ACC112 (cell line): ENCODE measurements around the gene MFSD12.

Experiments used
- H2AFZ ChIP-seq: fragments of 200-600 bp; sonication (generic); one replicate; pipeline ENCODE4 v1.6.0; 2017; ENCODE audit warnings: antibody characterized with exemption, low read length; ENCODE audit not compliant: unreplicated experiment
- H3K27ac ChIP-seq: fragments of 200-600 bp; sonication (generic); 2 replicates; pipeline ENCODE4 v1.5.1; 2014; ENCODE audit warnings: low read depth, mild to moderate bottlenecking, antibody characterized with exemption, low read length, moderate library complexity
- H3K27me3 ChIP-seq: fragments of 200-600 bp; sonication (generic); 2 replicates; pipeline ENCODE4 v1.6.1; 2014; ENCODE audit warnings: mild to moderate bottlenecking, antibody characterized with exemption, low read length, moderate library complexity, mixed read lengths; ENCODE audit not compliant: insufficient read depth
- H3K36me3 ChIP-seq: fragments of 200-600 bp; sonication (generic); 2 replicates; pipeline ENCODE4 v1.6.1; 2016; ENCODE audit warnings: mild to moderate bottlenecking, antibody characterized with exemption, low read length, moderate library complexity, mixed read lengths; ENCODE audit not compliant: insufficient read depth
- H3K4me1 ChIP-seq: fragments of 200-600 bp; sonication (generic); one replicate; pipeline ENCODE4 v1.6.1; 2016; ENCODE audit warnings: low read length, mixed read lengths; ENCODE audit not compliant: insufficient read depth, unreplicated experiment, control insufficient read depth
- H3K4me3 ChIP-seq: fragments of 200-600 bp; sonication (generic); 2 replicates; pipeline ENCODE4 v1.5.1; 2014; ENCODE audit warnings: mild to moderate bottlenecking, low read depth, low read length
- H3K79me2 ChIP-seq: fragments of 200-600 bp; sonication (generic); one replicate; pipeline ENCODE4 v1.6.0; 2016; ENCODE audit warnings: low read length; ENCODE audit not compliant: control insufficient read depth, unreplicated experiment, insufficient read depth

Gene MFSD12

GRCh38 chr19:3503036-3503572 is 54.3 kb downstream of the MFSD12 start:
- H3K36me3 ChIP-seq, result no peaks in the 10 kb centered on the region
- peaks cover 36% of the 10 kb centered on the region for H3K79me2 ChIP-seq
- H3K4me3 ChIP-seq, result no peak overlapping the region
- peaks cover 5% of the 10 kb centered on the region for H3K4me1 ChIP-seq
- no peaks in the 10 kb centered on the region for H3K27me3 ChIP-seq
- no peak overlapping the region for H3K27ac ChIP-seq
- no peak overlapping the region for H2AFZ ChIP-seq

GRCh38 chr19:3501780-3502179 is 55.6 kb downstream of the MFSD12 start:
- Histone ChIP-seq H3K79me2 (peaks cover 30% of the 10 kb centered on the region), H3K27ac (no peak overlapping the region), H3K36me3 (no peaks in the 10 kb centered on the region), H2AFZ (no peak overlapping the region), H3K4me3 (no peak overlapping the region), H3K27me3 (no peaks in the 10 kb centered on the region), H3K4me1 (no peaks in the 10 kb centered on the region)

DNA sequence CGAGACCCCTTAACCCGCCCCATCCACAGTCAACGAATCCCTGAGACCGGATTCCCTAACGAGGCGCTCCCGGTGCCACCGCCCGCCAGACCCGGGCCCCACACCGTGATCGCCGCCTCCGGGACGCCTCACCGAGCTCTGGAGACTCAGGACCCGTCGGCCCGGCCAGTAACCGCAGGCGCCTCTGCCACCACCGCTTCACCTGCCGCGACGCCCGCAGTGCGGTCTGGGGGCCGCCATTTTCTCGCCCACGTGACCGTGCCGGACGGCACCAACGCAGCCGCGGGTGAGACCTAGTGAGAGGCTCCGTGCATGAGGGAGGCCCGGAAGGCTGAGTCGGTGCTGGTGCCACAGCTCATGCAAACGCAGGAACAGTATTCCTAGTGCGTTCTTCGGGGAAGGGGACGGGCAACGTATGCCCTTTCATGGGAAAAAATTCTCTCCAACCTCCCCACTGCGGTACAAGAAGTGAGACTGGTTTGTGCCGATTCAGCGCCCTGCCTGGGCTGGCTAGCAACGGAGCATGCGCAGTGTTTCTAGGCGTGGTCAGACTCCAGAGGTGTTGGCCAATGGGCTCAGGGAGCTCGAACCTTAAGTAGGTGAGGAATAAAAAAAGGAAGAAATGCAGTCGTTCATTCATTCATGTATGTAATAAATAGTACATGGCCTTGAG is 56.8 kb downstream of the MFSD12 start, which contains the start of gene DOHH:
Gene DOHH (minus strand): TSS at position 246 of the 673 bp plus-strand sequence. CDS start 3,860 bp downstream, outside the sequence.
- H3K27me3 ChIP-seq, result no peaks in the 10 kb centered on the region

DNA sequence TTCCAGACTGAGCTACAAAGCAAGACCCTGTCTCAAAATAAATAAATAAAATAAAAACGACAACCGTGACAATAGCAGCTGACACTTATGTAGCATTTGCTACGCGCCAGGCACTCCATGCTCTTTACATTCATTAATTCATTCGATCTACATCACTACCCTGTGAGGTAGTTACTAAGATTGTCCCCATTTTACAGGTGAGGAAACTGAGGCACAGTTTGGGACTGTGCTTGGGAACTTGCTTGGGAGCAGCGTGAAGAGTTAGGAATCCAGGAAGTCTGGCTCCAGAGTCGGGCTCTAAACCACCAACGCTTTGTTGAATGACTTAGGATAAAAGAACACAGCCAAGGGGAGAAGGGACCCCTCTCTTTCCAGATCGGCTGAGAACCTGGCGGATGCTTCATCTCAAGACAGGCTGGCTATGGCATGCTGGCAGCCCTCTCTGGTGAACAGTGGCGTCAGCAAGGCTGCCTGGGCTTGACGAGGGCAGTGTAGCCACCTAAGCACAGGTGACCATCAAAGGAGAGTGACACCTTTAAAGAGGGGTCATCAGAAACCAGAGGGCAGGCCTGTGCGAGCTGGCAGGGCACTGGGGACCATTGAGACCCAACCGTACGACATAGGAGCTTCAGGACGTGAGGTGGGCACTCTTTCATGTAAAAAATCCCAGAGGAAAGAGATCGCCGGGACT is 57.5 kb downstream of the MFSD12 start:
- H3K36me3 ChIP-seq, result no peaks in the 10 kb centered on the region
- peak overlapping the region; percentile 90 for H3K27ac ChIP-seq
- peak overlapping the region; percentile 83 for H2AFZ ChIP-seq
- peak overlapping the region; percentile 95 for H3K4me3 ChIP-seq
- no peaks in the 10 kb centered on the region for H3K4me1 ChIP-seq
- peaks cover 24% of the 10 kb centered on the region for H3K79me2 ChIP-seq
- no peaks in the 10 kb centered on the region for H3K27me3 ChIP-seq

More for the DNA sequence above, 56.8 kb downstream of the MFSD12 start, which contains the start of gene DOHH:
- H3K27ac ChIP-seq, result peak within 1 kb of the TSS; percentile 90
- peak within 1 kb of the TSS; percentile 95 for H3K4me3 ChIP-seq
- H3K79me2 ChIP-seq, result peaks cover 24% of the 10 kb centered on the region
- no peaks in the 10 kb centered on the region for H3K4me1 ChIP-seq
- no peaks in the 10 kb centered on the region for H3K36me3 ChIP-seq
- H2AFZ ChIP-seq, result peak within 1 kb of the TSS; percentile 83

DNA sequence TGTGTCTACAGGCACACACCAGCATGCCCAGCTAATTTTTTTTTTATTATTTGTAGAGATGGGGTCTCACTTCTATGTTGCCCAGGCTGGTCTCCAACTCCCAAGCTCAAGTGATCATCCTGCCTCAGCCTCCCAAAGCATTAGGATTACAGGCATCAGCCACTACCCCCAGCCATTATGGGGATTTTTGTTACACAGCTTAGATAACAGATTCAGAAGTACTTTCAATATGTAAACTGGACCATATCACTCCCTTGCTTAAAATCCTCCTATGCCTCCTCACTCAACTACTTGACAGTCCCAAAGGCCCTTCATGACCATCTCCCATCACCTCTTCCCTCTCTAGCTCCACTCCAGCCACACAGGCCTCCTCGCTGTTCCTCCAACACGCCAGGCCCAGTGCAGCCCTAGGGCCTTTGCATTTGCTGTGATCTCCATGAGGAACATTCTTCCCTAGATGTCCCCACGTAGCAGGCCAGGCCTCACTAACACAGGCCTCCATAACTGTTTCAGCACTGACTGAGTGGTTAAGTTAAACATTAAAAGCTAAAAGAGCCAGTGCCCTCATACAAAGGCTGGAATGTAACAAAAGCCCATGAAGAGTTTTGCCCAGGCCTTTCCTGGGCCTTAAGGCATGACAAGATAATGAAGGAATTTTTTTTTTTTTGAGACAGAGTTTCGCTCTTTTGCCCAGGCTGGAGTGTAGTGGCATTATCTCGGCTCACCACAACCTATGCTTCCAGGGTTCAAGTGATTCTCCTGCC is 59.4 kb downstream of the MFSD12 start:
- H3K27ac ChIP-seq, result no peak overlapping the region
- H2AFZ ChIP-seq, result no peak overlapping the region
- 0 out of 2 replicates have a peak, but pooled peaks cover 3% of the 10 kb centered on the region for H3K36me3 ChIP-seq
- peaks cover 24% of the 10 kb centered on the region for H3K79me2 ChIP-seq
- H3K27me3 ChIP-seq, result no peaks in the 10 kb centered on the region
- no peaks in the 10 kb centered on the region for H3K4me1 ChIP-seq
- H3K4me3 ChIP-seq, result no peak overlapping the region

DNA sequence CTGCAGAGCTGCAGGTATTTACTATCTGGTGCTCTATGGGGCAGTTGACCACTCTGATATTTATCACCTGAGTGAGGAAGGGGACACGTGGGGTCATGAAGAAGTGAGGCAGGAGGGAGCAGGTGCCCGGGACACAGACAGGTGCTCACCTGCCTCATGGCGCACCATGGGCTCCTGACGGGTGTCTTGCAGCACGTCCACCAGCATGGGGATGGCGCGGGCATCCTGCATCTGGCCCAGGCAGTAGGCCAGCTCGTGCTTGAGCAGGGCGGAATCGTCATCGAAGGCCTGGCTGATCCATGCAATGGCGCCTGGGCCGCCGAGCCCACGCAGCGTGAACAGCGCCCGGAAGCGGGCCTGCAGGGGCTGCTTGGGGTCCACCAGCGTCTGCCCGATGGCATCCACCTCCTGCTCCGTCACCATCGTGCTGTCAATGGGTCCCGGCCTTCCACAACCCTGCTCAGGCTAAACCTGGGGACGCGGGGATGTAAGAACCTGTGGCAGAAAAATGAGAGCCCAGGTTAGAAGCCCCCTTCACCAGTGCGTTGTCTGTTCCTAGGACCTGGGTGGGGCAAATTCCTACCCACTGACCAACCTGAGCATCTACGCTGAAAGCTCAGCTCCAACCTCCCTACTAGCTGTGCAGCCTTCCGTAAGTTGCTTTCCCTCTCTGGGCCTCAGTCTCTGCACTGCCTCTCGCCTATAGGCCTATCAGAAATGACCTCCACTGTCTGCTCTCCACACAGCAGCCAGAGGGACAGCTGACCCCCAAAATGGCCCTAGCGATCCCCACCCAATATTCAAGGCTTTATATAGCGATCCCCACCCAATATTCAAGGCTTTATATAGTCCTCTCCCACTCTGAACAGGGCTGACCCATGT is 60.8 kb downstream of the MFSD12 start:
- H3K36me3 ChIP-seq, result 0 out of 2 replicates have a peak, but pooled peaks cover 3% of the 10 kb centered on the region
- H3K4me1 ChIP-seq, result no peaks in the 10 kb centered on the region

GRCh38 chr19:3494559-3494958 is 62.8 kb downstream of the MFSD12 start:
- no peak overlapping the region for H3K27ac ChIP-seq
- H2AFZ ChIP-seq, result no peak overlapping the region
- H3K36me3 ChIP-seq, result 0 out of 2 replicates have a peak, but pooled peaks cover 3% of the 10 kb centered on the region
- no peaks in the 10 kb centered on the region for H3K4me1 ChIP-seq
- H3K27me3 ChIP-seq, result no peaks in the 10 kb centered on the region
- H3K4me3 ChIP-seq, result no peak overlapping the region
- peaks cover 16% of the 10 kb centered on the region for H3K79me2 ChIP-seq

More for the DNA sequence above, 60.8 kb downstream of the MFSD12 start:
- Histone ChIP-seq H3K27ac (no peak overlapping the region), H2AFZ (no peak overlapping the region), H3K79me2 (peaks cover 24% of the 10 kb centered on the region), H3K4me3 (no peak overlapping the region), H3K27me3 (no peaks in the 10 kb centered on the region)
